Mammary epithelial cell (primary cell): ENCODE data around the gene TRMT44.
"Not testable (repeated sequence)": the region's sequence is repeated elsewhere in the genome, so short reads cannot be mapped to it uniquely, and the experiment has no call there.

ENCODE experiments used
- EZH2 ChIP-seq: IDR thresholded peaks from 2 replicates; pipeline ENCODE4 v1.6.1; 2012; ENCODE audit warnings: low read length, inconsistent platforms, borderline replicate concordance
- TF ChIP-seq, protein P1 (sequence below), 2 donors: IDR thresholded peaks in 1 of 2; conservative IDR thresholded peaks in 1 of 2; 2 replicates each; pipeline ENCODE4 v1.5.1; 2011 to 2012; ENCODE audit warnings: inconsistent platforms in 2 of 2, low read length in 2 of 2, mild to moderate bottlenecking in 2 of 2, control low read depth in 1 of 2, low read depth in 1 of 2; ENCODE audit not compliant: insufficient read depth in 1 of 2; ENCODE audit errors: extremely low read depth in 1 of 2

DNA sequence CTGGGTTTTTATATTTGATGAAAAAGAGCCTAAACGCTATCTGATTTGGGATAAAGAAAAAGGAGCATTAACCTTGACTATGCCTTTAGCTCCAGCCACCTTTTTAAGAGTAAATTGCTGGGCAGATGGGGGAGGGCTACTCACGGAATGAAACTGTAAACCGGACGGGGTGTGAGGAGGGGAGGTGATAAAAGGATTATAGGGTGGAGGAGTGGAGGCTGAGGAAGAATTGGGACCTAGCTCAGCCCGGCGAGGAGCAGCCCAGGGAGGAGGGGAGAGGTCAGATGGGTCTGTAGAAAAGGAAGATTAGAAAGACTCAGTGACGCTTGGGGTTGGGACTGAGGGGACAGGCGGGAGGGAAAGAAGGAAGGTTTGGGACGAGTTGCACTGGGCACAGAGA is 46.1 kb downstream of the TRMT44 start:
- TF ChIP-seq, protein P1, sequence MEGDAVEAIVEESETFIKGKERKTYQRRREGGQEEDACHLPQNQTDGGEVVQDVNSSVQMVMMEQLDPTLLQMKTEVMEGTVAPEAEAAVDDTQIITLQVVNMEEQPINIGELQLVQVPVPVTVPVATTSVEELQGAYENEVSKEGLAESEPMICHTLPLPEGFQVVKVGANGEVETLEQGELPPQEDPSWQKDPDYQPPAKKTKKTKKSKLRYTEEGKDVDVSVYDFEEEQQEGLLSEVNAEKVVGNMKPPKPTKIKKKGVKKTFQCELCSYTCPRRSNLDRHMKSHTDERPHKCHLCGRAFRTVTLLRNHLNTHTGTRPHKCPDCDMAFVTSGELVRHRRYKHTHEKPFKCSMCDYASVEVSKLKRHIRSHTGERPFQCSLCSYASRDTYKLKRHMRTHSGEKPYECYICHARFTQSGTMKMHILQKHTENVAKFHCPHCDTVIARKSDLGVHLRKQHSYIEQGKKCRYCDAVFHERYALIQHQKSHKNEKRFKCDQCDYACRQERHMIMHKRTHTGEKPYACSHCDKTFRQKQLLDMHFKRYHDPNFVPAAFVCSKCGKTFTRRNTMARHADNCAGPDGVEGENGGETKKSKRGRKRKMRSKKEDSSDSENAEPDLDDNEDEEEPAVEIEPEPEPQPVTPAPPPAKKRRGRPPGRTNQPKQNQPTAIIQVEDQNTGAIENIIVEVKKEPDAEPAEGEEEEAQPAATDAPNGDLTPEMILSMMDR (conservative IDR thresholded peaks at IDR 0.05 in 1 of 2, IDR thresholded peaks at IDR 0.05 in 1 of 2; ENCODE audit: extremely low read depth in 1 of 2, insufficient read depth in 1 of 2, low read depth in 1 of 2, low read length in 2 of 2), result not testable (repeated sequence)
- TF ChIP-seq EZH2, result not testable (repeated sequence)
